Fibroblast of mammary gland (primary cell): Measurements from ENCODE around the gene SHROOM1.

Experiments
- DNase-seq: peaks from one replicate; pipeline ENCODE4 v3.0.0-alpha.2; 2010; ENCODE audit warnings: low read depth
- H3K4me3 ChIP-seq: 2 replicates; pipeline ENCODE4 v1.5.1; 2011; ENCODE audit warnings: low read depth, mild to moderate bottlenecking, low read length, moderate library complexity; ENCODE audit not compliant: control insufficient read depth
- CTCF ChIP-seq: conservative IDR thresholded peaks from 2 replicates; pipeline ENCODE4 v1.5.1; 2011; ENCODE audit warnings: low read depth, low read length, inconsistent platforms; ENCODE audit not compliant: control insufficient read depth, insufficient read depth

SHROOM1 gene

GRCh38 chr5:132814503-132815294 is 15.7 kb downstream of the SHROOM1 start:
- H3K4me3 ChIP-seq: no peak overlapping the region

GRCh38 chr5:132813599-132814502 is 16.6 kb downstream of the SHROOM1 start:
- no peak overlapping the region for H3K4me3 ChIP-seq
- DNase-seq: no peak
- no peak for TF ChIP-seq CTCF

More at GRCh38 chr5:132814503-132815294, 15.7 kb downstream of the SHROOM1 start:
- no peak for DNase-seq
- no peak for TF ChIP-seq CTCF

GRCh38 chr5:132812781-132813598 is 17.5 kb downstream of the SHROOM1 start, which contains the start of gene SOWAHA:
SOWAHA (plus strand) TSS chr5:132813302; CDS start chr5:132813622, 320 bp downstream.
- TF ChIP-seq CTCF: no peak
- no peak for DNase-seq
- peak within 1 kb of the TSS; percentile 12 for H3K4me3 ChIP-seq

GRCh38 chr5:132812123-132812765 is 18.2 kb downstream of the SHROOM1 start:
- H3K4me3 ChIP-seq: no peak overlapping the region
- DNase-seq: no peak
- TF ChIP-seq CTCF: no peak

GRCh38 chr5:132810605-132811004 is 19.8 kb downstream of the SHROOM1 start:
- no peak overlapping the region for H3K4me3 ChIP-seq

More at GRCh38 chr5:132810605-132811004, 19.8 kb downstream of the SHROOM1 start:
- DNase-seq: no peak
- no peak for TF ChIP-seq CTCF
